ENCODE measurements around the gene IRGQ.
"Not testable (repeated sequence)": the region's sequence is repeated elsewhere in the genome, so short reads cannot be mapped to it uniquely, and the experiment has no call there.

The IRGQ gene

DNA sequence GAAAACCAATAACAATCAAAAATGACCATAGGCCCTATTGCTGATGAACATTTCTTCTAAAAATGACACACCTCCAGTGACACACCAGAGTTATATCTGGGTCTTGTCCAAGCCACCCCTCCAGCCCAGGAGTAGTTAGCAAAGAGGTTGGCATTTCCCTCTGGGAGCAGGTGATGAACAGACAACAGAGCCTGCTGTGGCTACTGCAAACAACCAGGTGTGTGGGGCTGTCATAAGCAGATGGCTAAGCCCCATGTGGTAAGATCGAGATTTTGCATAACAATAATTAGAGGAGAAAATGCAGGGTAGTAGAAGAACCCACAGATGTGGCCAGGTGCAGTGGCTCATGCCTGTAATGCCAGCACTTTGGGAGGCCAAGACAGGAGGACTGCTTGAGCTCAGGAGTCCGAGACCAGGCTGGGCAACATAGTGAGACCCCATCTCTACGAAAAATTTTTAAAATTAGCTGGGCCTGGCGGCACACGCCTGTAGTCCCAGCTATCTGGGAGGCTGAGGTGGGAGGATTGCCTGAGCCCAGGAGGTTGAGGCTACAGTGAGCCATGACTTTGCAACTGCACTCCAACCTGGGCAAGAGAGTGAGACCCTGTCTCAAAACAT, 25.7 kb downstream of the IRGQ start:
- DNase-seq (ENCODE audit: low read depth): no peak

DNA sequence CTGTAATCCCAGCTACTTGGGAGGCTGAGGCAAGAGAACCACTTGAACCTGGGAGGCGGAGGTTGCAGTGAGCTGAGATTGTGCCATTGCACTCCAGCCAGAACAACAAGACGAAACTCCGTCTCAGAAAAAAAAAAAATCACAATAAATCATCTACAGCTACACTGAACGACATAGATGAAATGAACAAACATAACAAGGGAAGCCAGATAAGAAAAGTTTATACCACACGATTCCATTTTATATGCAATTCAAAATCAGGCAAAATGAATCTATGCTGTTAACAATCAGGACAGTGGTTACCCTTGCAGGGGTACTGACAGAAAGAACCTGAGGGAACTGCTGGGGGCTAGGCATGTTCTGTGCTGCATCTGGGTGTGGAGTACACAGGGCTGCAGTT, 26.3 kb downstream of the IRGQ start:
- DNase-seq (ENCODE audit: low read depth): no peak

DNA sequence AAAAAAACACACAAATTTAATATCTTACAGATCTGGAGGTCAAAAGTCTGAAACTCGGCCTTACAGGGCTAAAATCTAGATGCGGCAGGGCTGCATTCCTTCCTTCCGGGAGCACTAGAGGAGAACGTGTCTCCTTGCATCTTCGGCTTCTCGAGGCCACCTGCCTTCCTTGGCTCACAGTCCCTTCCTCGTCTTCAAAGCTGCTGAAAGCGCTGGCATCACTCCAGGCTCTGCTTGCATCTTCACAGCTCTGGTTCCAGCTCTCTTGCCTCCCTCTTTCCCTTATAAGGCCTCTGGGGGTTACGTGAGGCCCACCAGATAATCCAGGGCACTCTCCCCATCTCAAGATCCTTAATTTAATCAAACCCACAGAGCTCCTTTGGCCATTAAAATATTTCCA, 31.1 kb downstream of the IRGQ start:
- no peak for DNase-seq (ENCODE audit: low read depth)

DNA sequence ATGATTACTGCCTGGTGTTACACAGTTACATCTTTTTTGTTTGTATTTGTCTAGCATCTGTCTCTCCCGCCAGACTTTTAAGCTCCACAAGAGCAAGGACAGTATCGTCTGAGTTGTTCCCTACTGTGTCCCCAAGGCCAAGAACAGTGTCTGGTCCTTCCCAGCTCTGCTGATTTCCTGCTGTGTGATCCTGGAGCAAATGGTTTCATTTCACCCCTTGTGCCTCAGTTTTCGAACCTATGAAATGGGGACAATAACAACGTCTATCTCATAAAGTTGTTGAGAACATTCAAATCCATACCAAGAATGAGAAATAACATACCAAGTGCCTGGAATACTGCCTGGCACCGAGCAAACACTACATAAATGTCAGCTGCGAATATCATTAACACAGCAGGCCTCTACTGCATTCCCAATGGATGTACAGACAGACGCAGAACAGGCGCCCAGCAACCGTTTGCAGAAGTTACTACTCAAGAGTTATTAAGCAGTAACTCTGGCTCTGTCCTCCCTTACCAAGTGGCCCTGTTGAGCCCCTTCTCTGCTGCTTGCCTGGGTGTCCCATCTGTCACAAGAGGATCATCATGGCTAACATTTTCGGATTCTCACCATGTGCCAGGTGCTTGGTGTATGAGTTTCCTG, 32.0 kb downstream of the IRGQ start:
- DNase-seq (ENCODE audit: low read depth): no peak

DNA sequence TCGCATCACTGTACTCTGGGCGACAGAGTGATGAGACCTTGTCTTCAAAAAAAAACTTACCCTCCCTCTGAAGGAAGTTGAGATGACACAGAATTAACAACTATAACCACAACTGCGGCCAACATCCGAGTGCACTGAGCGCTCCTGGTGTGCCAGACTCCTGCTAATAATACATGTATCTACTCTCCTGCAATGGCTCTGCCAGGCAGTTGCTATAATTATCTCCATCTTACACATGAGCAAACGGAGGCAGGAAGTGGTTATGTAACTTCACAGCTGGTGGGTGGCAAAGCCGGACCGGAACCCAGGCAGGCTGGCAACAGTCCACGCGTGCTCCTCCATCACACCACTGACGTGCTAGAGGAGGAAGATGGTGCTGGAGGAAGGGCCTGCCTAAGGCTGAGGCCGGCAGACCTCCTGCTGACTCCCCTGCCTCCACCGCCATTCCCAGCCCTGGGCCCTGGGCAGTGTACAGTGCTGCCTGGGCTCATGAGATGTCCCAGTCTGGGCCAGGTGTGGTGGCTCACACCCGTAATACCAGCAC, 33.2 kb downstream of the IRGQ start:
- DNase-seq (ENCODE audit: low read depth): peak; percentile 80

DNA sequence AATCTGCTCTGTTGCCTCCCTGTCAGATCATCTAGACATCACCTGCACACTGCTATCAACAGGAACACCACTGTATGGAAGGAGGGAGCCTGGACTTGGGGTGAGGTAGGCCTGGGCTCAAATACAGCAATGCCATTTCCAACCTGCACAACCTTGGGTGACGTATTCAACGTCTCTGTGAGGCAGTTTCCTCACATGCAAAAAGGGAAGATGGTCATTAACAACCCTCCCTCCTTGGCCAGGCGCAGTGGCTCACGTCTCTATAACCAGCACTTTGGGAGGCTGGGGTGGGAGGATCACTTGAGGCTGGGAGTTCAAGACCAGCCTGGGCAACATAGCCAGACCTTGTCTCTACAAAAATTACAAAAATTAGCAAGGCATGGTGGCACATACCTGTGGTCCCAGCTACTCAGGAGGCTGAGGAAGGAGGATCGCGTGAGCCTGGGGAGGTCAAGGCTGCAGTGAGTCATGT, 33.7 kb downstream of the IRGQ start:
- DNase-seq (ENCODE audit: low read depth): no peak

DNA sequence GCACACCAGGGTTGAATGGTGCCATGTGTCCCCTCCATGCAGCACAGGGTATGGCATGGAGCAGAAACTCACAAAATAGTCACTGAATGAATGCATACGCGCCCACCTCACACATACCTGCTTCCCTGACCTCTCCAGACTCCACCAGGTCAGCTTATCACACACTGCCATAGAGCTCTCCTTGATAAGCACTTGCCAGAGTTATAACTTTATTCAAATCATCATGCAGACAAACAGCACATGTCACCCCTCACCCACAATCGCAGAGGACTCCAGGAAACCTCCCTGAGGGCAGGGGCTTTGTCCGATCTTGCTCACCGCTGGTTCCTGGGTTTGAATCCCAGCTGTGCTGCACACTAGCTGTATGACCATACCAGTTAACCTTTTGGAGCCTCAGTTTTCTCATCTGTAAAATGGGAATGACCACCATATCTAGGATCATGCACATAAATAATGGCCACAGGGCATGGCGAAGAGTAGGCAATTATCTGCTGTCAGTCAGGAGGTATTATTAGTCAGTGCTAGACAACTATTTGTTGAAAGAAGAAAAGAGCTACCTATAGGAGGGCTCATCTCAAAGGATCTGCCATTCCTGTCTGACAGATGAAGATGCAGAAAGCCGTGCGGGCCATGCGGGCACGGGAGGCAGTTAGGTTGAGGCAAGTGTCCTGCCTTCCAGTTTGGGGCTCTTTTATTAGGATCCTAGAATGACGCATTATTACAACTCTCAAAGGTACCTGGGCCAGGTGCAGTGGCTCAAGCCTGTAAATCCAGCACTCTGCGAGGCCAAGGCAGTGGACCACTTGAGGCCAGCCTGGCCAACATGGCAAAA, 34.6 kb downstream of the IRGQ start:
- DNase-seq (ENCODE audit: low read depth): no peak

DNA sequence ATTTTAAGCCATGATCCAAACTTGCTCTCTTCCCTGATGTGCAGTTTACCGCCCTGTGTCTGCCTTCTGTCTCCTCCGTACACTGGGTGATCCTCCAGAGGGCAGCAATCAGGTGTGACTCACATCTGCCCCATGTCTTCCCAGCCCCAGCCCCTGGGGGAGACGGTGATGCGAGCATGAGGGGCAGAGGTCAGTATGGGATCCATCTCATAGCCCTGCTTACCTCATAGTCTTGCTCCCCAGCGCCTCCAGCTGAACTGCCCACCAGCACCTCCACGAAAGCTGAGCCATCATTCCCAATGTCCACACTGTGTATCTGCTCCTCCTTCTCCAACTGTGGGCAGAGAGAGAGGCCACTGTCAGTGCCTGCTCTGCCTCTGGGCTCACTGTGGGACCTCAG, 35.2 kb downstream of the IRGQ start:
- no peak for DNase-seq (ENCODE audit: low read depth)

DNA sequence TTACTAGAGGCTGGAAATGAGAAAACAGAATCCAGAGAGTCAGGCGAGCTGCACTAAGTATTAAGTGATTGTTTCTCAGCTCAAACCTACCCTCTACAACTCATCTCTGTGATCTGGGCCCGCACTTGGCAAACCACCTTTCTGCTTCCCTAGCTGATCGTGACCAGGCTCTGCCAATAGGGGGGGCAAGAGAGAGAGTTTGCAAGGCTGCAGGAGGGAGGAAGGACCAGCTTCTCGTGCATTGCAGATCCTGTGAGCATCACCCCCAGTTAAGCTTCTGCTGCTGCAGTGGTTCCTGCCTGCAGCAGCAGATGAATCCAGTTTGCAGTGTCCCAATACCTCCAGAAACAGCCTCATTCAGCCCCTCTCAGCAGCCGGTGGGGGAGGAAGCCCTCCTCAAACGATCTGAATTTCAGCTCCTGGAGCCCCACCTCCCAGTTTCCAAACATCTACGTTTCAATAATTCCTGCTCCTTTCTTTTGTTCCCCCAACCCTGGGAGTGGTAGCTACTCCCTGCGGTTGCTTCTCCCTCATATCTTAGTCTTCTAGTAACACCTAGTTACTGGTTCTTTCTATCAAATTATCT, 40.7 kb downstream of the IRGQ start:
- peak; percentile 51 for DNase-seq (ENCODE audit: low read depth)

DNA sequence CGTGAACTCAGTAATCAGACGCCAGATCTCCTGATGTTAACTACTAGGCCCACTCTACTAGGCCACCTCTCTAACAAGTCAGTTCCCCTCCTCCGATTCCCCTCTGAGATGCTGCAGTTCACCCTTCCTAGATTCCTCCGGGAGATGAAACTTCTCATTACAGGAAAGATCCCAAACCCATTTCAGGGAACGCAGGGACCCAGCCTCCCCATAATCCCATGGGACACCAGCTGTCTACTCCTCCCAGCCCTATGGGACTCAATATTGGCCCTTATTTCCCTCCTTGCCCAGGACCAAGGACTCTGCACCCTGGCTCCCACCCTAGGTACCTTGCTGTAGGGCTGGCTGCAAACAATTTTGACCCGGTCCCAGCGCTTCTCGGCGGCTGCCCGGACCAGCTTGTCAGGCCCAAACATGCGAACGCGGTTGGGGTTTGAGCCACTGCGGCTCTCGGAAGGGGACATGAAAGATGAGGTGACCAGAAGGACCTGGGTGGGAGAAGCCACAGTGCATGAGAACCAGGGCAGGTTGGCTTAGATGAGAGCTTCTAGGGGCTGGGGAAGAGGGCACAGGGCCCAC, 41.5 kb downstream of the IRGQ start:
- DNase-seq (ENCODE audit: low read depth): no peak

DNA sequence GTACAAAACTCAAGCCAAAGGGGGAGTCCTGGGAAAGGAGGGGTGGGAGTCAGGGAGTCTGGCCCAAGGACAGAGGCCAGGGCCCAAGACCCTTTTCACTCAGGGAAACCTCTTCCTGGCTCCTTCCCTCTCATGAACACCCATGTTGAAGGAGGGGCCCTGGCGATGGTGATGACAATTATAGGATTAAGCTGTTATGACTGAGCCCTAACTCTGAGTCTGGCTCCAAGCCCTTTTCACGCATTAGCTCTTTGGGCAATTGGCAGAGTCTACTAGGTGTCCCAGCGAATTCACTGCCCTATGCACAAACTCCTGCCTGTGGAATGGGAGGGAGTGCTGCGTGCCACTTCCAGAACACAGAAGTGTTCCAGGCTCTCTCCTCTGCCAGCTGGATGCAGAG, 42.3 kb downstream of the IRGQ start:
- DNase-seq (ENCODE audit: low read depth): no peak

DNA sequence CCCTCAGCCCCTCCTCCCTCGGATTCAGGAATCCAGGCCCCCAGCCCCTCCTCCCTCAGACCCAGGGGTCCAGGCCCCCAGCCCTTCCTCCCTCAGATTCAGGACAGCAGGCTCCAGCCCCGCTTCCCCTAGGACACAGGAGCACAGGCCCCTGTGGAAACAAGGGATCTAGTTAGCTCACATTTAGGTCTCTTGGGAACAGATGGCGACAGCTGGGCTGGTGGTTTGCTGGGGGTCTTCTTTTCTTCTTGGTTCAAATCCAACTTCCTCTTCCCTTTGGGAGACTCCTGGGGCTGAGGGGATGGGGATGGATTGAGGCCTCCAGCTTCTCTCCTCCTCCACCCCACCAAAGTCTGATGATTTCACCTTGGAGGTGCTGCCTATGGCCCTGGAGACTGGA, 43.3 kb downstream of the IRGQ start:
- no peak for DNase-seq (ENCODE audit: low read depth)

DNA sequence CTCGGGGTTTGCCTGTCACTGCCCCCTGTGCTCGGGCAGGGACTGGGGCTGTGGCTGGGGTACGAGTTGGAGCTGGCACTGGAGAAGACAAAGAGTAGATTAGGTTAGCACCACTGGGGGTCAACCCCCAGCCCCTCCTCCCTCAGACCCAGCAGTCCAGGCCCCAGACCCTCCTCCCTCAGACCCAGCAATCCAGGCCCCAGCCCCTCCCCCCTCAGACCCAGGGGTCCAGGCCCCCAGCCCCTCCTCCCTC, 43.8 kb downstream of the IRGQ start:
- DNase-seq (ENCODE audit: low read depth): no peak

DNA sequence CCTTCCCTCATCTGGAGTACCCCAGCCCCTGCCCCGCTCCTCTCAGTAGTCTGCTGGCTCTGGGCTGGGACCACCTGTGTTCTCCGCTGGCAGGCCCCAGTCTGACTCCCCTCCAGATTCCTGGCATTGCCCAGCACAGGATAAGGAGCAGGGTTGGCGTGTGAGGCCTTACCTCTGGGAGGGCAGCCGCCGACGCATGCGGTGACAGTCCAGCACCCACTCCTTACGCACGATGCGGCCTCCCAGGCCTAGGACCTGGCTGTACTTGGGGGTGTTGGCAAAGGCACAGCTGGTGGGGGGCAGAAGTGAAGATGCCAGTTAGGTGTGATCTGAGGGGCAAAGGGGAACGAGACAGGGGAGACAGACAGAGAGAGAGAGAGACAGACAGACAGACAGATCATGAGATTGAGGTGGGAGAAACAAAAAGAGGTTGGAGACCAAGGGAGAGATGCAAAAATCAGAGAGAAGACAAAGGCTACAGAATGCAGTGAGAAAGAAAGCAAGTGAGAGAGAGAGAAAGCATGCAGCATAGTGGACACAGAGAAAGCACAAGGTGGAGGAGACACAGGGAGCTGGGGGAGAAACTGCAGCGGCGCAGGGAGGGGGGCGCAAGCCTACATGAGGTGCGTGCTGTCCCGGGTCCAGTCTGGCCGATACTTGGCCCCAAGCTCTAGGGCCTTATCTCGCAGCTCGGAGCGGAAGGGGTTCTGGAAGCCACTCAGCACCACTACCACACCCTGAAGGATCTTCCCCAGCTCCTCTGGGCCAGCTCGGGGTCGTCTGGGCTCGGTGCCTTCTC, 44.3 kb downstream of the IRGQ start:
- DNase-seq (ENCODE audit: low read depth): no peak

DNA sequence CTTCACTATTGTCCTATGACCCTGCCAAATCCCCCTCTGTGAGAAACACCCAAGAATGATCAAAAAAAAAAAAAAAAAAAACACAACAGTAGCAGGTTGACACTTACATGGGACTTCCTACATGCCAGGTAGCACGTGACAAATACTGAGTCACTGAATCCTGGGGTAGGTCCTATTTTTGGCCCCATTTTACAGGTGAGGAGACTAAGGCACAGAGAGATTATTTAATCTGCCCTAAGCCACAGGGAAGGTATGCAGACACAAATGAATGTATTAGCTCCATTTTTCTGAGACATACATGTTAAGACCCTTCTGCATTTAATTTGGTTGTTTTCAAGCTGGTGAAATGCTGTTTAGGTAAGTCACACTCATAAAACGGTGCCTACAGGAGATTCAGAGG, 47.2 kb downstream of the IRGQ start:
- no peak for DNase-seq (ENCODE audit: low read depth)

DNA sequence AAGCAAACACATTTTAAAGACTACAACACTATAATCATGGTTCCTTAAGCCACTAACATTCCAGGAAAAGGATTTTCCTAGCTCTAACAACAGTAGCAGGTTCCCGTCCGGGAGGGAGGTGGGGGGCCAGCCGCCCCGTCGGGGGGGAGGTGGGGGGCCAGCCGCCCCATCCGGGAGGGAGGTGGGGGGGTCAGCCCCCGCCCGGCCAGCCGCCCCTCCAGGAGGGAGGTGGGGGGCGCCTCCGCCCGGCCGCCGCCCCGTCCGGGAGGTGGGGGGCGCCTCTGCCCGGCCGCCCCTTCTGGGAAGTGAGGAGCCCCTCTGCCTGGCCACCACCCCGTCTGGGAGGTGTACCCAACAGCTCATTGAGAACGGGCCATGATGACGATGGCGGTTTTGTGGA, 48.0 kb downstream of the IRGQ start:
- not testable (repeated sequence) for DNase-seq (ENCODE audit: low read depth)

DNA sequence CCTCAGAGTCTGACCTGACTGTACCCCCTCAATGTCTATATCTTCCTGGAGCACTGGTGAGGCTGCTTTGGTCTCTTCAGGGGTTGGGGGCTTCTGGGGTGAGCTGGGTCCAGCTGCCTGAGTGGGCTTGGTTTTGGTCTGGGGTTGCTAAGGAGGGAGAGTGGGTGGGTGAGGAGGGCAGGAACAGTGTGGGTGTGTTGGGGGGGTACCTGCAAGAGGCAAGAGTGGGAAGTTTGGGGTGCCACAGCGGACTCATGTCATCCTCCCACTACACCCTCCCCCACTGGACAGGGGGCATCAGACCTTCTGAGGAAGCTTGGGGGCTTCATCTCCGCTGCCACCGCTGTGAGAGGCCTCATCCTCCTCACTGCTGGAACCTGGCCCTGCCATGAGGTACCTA, 49.4 kb downstream of the IRGQ start:
- DNase-seq (ENCODE audit: low read depth): no peak

DNA sequence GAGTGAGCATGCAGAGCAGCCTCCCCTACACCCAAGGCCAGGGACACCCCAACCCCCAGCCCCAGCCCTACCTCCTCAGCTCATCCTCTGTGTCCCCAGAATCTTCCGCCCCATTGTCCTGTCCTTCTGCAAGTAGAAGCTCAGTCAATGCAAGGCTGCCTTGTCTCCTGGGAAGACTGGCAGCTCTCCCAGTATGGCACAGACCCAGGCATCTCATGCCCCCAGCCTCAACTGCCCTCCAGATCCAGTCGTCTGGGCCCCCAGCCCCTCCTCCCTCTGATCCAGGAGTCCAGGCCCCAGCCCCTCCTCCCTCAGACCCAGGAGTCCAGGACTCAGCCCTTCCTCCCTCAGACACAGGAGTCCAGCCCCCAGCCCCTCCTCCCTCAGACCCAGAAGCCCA, 50.0 kb downstream of the IRGQ start:
- DNase-seq (ENCODE audit: low read depth): no peak

DNA sequence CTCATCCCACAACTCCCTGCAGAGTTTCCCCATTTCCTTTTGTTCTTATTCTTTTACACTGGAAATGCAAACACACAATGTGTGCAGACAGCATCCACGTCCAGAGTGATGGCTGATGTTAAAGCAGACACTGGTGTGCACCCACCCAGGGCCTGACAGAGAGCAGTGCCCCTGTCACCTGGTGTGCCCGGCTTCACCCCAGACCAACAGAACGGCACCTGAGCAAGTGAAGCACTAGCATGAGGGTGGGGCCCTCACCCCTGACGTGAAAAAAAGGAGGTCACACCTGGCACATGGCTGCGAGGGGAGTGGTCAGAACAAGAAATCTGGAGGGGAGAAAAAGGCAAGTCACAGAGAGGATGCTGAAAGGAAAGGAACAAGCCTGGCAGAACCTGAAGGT, 50.7 kb downstream of the IRGQ start:
- no peak for DNase-seq (ENCODE audit: low read depth)

DNA sequence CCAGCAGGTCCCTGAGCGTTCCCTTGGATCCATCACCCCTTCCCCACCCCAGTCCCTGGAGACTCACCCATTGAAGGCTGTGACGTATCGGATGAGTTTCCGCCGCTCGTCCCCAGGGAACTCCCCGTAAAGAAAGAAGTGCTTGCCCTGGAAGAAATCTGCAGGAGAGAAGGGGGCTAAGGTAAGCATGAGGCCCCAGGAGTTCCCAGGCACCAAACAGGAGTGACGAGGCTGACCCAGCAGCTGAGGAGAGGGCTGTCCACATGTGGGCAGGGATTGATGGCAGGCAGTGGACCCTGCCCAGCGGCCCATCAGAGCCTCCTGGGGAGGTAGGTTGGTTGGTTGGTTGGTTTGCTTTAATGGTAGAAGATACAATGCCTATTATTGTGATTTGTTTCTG, 51.9 kb downstream of the IRGQ start:
- DNase-seq (ENCODE audit: low read depth): no peak

DNA sequence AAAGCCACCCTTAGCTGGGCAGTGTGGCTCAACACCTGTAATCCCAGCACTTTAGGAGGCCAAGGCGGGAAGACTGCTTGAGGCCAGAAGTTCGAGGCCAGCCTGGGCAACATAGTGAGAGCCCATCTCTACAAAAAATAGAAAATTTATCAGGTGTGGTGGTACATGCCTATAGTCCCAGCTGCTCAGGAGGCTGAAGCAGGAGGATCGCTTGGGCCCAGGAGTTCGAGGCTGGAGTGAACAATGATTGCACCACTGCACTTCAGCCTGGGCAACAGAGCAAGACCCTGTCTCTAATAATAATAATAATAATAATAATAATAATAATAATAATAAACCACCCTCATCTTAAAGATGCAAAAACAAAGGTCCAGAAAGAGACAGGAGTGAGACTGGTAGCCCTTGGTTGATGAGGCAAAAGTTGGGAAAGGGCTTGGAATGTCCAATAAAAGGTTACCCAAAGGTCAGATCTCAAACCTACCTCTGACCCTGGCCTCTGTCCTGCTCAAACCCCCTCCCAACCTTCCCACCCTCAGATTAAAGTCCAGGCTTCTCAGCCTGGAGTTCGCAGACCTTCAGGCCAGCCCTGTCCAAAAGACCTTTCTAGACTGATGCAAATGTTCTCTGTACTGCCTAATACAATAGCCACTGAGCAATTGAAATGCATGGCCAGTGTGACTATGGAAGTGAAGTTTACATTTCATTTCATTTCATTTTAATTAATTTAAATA, 53.8 kb downstream of the IRGQ start:
- DNase-seq (ENCODE audit: low read depth): no peak

Data from GM04504 (cell line).